SK-N-MC (cell line): ENCODE results near the gene SUPV3L1.

ENCODE experiments used
- EZH2 ChIP-seq: fragments of 200-600 bp; sonication (generic); IDR thresholded peaks from one replicate; pipeline ENCODE4 v1.6.1; 2017; ENCODE audit warnings: antibody characterized with exemption
- FOXP2 ChIP-seq: optimal IDR thresholded peaks from 2 replicates; pipeline ENCODE3; 2011; ENCODE audit warnings: mild to moderate bottlenecking, moderate library complexity; ENCODE audit not compliant: insufficient read depth; ENCODE audit errors: extremely low read length, control extremely low read depth

DNA sequence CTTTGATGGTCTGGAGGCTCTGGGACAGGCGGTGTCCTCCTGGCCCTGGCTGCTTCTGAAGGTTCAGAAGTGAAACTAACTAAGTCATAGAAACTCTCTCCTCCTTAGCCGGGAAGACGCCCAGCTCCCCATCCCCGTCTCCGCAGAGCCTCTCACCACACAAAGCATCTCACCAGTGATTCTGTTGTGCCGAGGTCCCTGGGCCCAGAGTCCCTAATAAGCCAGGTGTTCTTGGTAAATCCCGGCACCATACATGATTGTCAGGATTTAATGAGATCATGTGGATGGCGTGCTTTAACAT is 49.5 kb downstream of the SUPV3L1 start:
- no peak for TF ChIP-seq EZH2
- no peak for TF ChIP-seq FOXP2
